HG02840 (cell line): ENCODE data around the gene TSC2.
"Not testable (repeated sequence)": the region's sequence is repeated elsewhere in the genome, so short reads cannot be mapped to it uniquely, and the experiment has no call there.

Source experiments
- ATAC-seq: cut with Tn5 transposase; IDR thresholded peaks from one replicate; pipeline ENCODE4 v1.9.1; 2021; ENCODE audit warnings: mild to moderate bottlenecking, moderate library complexity, moderate number of reproducible peaks; ENCODE audit not compliant: unreplicated experiment, low FRiP score

Gene TSC2

DNA sequence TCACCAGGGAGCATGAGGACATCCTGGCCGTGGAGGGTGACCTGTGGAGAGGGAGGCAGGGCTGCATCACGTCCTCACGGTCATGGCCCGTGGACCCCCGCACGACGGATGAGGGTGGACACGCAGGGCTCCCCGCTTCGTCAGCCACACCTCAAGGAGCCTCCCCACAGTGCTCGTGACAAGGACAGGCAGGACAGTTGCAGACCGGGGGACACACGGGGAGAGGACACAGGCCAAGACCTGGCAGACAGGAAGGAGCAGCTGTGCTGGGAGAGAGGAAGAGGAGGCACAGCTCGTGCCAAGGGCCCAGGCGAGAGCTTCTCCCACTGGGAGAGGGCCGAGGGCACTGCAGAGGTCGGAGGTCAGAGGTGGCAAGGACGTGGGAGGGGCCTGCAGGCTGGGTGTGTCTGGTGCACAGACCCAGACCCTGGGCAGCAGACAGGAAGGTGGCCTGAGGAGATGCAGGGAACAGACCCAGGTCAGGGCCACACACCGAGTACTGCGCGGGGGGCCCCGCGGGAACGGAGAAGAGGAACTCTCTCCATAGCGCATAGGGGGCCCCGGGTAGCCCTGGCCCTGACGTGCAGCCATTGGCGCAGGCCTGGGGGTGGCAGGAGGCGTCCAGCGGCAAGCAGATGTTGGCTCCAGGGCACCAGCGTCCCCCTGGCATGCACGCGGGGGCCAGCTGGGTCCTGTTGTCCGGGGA, 67.3 kb downstream of the TSC2 start:
- not testable (repeated sequence) for ATAC-seq

DNA sequence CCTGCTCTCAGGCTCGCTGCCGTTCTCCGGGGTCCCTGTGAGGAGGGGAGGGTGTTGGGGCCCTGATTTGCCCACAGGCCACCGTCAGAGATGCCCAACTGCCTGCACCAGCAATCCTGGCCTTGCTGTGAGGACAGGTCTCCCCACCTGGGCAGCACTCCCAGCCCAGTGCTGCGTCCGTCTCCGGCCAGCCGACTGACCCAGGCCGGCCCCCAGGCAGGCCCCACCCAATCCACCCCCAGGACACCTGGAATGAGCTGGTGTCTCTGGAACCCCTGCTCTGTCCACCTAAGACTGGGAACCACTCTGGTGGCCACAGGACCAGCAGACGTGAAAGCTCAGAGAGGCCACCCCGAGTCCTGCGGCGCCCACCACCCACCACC, 67.8 kb downstream of the TSC2 start:
- ATAC-seq = no peak

DNA sequence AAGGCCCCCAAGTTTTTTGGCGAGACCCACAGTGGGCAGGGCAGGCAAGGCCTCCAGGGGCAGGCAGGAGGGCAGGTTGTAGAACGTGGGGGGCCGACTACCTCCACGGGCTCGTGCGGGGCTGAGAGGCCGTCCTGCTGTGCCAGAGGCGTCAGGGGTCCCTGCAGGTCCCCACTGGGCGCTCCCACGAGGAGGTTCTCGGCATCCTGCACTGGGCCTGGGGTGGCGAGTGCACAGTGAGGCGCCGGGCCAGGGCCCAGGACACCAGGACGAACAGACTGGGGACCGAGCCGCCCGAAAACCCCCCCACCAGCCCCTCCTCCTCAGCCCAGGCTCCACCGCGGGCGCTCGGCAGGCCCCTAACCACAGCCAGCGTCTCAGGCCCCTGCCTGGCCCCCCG, 68.6 kb downstream of the TSC2 start:
- not testable (repeated sequence) for ATAC-seq

DNA sequence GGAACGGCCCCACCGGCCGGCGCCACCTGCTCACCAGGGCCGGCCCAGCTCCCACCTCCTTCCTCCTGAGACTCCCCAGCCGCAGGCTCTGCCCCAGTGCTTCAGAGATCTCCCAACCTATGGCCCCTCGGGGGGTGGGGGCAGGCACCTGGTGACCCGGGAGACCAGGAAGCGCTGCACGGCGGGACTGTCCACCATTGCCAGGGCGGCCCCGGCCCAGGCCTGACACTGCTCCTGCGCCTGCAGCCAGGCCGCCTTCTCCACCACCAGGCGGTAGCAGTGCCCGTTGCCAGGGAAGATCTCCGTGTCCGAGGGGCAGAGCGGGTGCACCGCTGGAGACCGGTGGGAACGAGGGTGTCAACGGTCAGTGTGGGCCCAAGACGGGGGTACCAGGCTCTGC, 69.6 kb downstream of the TSC2 start:
- not testable (repeated sequence) for ATAC-seq

DNA sequence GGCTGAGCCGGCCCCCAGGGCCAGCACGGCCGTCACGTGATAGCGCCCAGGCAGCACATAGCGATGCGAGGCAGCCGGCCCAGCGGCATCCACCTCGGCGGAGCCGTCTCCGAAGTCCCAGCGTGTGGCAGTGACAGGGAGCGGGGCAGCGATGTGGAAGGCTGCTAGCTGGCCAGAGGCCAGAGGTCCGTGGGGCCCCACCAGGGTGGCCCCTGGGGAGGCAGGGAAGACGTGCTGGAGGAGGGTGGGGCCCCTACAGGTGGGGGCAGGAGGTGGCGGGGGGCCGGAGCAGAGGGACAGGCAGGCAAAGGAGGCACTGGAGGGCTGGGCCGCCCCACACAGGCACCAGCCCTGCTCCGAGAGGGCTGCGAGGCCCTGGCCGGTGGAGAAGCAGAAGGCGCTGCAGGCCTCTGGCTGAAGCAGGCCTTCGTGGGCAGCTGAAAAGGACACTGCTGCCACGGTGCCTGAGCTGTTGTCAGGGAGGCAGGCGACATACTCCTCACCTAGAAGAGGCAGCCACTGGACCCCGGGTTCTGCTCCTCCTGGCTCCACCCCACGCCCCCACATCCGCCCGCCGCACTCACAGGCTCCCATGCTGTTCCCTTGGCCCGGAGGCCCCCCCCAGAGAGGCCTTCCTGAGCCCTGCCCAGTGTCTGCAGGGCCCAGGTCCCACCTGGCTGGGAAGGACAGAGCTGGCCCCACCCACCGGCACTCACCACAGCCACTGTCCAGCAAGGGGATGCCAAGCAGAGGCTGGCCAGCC, 70.4 kb downstream of the TSC2 start:
- not testable (repeated sequence) for ATAC-seq

DNA sequence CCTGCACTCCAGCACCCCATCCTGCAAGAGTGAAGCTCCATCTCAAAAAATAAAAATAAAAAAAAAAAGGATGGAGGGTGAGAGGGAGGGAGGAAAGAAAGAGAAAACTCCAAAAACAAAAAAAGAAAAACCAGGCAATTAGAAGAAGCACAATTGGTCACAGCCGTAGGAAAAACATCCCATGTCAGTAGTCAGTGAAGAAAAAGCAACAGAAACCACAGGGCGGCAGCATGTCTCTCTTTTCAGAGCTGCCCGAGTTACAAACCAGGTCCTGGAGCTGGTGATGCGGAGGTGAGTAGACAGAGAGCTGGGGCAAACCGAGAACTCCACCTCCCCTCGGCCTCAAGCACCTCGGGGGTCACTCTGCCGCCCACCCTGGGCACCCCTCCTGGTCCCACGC, 73.5 kb downstream of the TSC2 start:
- ATAC-seq = not testable (repeated sequence)

DNA sequence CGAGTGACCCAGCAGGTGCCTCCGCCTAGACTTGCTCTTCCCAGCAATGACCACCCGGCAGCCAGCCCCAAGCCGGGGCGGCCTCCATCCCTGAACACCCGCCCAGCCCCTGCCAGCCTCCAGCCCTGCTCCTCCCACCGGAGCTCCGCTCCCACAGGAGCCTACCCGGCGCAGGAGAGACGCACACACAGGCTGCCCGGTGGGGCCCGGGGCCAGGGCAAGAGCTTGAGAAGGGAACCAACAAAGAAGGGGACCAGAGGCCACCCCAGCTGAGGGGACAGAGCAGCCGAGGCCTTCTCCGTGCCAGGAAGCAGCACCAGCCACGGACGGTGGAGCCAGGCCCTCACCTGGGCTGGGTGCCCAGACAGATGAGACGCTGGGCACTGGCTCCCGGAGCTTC, 74.1 kb downstream of the TSC2 start:
- no peak for ATAC-seq

DNA sequence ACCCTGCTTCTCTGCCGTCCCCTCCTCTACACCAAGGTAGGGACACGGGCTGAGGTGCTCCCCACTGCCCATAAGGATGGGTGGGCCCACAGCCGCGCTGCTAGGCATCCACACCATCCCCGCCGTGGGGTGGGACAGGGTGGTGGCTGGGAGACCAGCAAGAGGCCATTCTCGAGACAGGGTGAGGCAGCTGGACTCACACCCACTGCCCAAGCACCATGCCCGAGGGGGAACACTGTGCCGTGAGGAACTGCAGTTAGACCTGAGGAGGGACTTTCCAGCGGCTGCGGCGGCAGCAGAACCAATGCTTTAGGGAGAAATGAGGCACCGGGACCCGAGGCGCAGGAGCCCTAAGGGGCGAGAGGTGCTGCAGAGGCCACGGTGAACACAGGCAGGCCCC, 74.6 kb downstream of the TSC2 start:
- ATAC-seq = no peak

DNA sequence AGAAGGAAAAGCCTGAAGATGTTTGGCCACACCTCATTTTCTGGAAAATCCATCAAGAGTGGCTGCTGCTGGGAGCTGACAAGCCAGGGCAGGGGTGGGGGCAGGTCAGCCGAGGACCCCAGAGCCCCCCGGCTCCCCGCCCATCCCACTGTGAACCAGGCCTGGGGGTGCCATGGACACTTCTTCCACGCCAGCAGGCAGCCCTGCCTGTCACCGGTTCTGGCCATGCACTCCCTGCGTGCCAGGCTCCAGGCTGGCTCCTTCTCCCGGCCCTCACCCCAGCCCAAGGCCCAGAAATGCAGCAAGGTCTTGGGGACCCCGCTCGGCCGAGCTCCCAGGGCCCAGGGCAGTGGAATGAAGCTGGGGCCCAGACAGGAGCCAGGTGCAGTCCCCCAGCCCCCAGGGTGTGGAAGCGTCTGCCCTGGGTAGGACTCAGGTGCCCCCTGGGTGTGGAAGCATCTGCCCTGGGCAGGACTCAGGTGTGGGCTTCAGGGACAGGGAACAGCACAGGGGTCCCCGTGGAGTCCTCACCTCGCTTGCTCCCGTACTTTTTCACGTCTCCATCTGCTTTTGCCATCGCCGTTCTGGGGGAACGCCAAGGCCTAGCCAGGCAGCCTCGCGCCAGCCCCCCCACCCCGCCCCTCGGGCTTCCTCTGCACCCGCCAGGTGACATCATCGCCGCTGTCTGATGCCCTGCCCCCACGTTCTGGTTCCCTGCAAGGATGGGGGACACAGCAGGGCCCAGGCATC, 75.3 kb downstream of the TSC2 start:
- ATAC-seq = not testable (repeated sequence)

DNA sequence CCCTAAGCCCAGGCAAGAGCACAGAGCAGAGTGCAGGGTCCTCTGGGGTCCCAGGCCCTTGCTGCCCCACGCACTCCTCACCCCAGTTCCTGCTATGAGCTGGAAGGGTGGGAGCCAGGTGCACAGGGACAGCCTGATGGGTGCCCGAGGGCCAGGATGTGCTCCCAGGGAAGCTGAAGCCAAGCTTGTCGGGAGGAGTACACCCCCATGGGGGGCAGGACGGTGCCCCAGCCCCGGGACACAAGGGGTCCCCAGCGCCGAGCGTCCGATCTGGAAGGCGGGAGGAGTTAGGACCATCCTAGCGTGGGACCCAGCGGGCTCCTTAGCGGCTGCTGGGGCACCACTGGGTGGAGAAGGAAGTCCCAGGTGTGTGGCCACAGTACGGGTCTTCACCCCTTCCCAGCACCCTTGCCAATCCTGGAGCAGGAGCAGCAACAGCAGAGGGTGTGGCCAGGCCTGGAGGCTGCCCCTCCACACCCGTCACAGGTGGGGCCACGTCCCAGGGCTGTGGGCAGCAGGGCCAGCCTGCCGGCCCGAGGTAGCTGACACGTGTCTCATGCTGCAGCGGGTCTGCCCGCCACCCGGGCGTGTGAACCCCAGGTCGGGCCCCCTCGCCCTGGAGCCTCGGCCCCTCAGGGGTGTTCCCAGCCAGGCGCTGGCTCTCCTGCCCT, 76.1 kb downstream of the TSC2 start:
- not testable (repeated sequence) for ATAC-seq

DNA sequence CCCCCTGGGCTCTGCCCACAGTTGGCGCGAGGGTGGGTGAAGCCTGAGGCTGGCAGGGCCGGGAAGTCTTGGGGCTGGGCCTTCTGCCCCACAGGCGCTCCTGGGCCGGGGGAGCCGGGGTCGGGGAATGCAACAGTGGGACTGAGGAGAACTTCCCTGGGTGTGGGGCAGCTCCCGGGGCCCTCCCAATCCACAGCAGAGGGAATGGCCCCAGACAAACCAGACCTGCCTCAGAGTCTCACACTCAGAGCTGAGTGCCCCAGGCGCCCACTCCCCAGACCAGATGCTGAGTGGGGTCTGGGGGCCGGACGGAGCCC, 76.5 kb downstream of the TSC2 start:
- ATAC-seq = not testable (repeated sequence)

DNA sequence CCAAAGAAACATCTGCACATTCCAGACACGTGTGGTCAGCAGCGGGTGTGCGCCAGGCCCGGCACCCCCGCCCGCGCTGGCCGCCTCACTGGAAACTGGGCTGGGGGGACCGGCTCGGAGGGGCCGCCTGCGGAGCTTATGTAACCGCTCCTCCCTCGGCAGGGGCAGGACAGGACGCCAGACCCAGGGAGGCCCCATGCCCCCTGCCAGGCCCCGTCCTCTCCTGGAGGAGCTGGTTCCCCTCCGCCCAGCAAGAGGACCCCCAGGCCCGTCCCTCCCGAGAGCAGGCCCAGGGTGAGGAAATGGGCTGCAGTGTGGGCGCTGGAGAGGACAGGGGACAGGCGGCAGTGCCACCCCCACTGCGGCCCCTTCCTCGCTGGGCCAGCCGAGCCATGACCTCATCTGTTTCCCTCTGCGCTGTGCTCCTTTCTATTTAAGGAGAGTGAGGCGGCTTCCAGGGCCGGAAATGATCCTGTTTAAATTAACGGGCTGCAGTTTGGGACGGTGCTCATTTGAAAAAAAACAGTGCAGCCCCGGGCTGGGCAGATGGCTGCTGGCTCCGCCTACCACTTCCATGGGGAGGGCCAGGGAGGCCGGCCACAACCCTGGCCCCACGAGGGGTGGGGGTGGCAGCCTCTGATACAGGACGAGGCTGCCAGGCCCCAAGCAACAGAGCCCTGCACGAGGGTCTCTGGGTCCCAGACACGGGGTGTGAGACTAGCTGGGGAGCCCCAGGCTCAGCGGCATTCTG, 77.1 kb downstream of the TSC2 start:
- not testable (repeated sequence) for ATAC-seq

DNA sequence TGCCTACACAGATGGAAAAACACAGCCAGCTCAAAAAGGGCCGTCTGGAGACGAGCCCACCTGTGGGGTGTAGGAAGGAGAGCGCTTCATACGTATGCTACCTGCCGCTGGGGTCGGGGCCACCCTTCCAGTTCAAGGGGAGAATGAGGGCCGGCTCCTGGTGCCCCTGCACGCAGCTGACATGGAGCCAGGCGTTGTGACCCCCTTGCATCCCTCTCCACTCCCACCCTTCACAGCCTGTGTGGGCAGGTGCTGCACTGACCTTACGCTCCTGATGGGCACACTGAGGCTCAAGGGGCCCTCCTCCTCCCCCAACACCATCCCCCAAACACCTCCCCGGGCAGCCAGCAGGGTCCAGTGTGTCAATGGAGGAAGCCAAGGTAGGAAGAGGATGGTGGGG, 77.8 kb downstream of the TSC2 start:
- not testable (repeated sequence) for ATAC-seq

DNA sequence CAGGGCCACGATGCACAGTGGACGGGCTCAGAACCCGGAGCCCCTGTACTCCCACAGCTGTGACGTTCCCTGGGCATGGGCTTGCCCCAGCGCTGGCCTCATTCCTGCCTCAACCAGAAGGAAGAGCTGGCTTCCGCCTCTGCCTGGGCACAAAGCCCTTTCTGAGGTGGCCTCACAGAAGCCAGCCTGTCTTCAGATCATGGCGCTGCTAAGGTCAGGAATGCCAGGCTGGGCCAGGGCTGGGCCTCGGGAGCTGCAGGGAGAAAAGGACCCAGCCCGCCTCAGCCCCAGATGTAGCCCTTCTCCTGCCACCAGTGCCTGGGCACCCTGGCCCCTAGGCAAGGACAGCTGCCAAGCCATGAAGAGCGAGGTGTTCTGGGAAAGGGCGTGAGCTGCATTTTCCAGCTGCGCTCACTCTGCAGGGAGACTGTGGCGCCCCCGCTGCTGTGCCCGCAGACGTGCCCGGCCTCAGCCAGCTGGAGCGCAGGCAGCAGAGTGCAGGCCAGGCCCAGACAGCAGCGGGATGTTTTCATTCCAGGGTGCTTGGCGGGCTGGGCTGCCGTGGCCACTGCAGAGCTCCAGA, 78.5 kb downstream of the TSC2 start:
- ATAC-seq = not testable (repeated sequence)

DNA sequence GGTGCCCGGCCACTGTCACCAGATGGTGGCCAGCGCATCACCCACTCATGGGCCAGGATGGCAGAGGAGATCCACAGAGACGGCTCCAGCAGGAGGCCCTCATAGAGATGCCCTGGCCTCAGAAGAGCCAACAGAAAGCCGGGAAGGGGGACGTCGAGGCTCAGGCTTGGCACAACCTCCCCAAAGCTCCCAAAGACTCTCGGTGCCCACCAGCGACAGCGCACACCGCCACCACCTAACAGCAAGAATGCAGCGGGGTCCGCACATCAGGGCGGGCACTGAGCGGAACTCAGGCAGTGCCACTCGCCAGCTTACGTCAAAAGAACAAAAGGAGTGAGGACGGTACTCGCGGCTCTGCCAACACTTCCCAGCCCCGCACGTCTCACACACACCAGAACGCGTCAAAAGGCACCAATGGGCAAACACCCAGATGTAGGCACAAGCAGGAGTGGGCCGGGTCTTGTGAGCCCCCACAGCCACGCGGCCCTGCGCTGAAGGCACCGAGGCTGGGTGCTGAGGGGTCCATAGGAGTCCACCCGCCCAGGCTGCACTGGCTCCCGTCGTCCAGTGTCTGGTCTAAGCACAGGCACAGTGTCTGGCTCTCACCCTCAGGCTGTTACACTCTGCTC, 79.3 kb downstream of the TSC2 start:
- ATAC-seq = not testable (repeated sequence)

DNA sequence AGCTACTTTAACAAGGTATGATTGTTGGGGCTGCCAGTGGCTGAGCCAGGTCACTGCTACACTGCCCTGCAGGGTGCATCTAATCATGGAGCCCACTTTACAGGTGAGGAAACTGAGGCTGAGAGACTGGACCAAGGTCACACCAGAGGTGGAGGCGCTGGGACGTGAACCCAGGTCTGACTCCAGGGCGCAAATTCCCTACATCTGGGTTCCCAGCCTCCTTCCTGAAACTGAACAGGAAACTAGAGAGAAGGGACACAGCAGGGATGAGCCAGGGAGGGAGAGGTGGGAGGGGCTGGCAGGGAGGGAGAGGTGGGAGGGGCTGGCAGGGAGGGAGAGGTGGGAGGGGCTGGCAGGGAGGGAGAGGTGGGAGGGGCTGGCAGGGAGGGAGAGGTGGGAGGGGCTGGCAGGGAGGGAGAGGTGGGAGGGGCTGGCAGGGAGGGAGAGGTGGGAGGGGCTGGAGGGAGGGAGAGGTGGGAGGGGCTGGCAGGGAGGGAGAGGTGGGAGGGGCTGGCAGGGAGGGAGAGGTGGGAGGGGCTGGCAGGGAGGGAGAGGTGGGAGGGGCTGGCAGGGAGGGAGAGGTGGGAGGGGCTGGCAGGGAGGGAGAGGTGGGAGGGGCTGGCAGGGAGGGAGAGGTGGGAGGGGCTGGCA, 80.0 kb downstream of the TSC2 start:
- ATAC-seq = not testable (repeated sequence)

DNA sequence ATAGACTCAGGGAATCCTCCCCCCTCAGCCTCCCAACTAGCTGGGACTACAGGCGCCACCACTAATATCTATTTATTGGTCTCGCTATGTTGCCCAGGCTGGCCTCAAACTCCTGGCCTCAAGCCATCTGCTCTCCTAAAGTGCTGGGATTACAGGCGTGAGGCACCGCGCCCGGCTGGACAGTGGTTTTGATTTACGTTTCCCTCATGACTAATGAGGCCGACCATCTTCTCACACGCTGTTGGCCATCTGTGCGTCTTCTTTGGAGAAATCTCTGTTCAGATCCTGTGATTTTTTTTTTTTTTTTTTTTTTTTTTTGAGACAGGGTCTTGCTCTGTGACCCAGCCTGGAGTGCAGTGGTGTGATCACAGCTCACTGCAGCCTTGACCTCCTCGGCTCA, 81.5 kb downstream of the TSC2 start:
- not testable (repeated sequence) for ATAC-seq

DNA sequence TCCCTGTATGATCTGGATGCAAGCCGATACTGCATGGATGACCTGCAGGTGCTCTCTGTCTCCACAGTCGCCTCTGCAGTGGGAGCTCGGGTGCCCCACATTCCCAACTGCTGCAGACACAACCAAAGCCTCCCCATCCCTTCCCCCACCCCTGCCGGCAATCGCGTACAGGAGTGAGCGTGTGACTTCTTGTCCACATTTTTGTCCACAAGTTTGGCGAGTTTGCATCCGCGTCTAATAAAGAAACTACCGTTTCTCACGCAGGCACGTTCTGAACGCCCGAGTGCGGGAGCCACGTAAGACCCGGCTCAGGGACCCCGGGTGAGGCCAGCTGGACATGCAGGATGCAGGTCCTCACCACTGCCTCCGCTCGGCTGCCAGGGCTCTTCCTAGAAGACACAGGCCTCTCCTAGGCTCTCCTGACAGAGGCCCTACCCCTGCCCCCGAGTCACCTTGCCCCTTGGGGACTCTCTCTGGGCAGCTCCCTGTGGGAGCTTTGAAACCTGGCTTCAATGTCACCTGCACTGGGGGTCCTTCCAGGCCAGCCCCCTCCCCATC, 82.2 kb downstream of the TSC2 start:
- ATAC-seq = not testable (repeated sequence)
